Measurements from ENCODE around the gene ASTN2. TPM values are rescaled to one million over a fixed set of nuclear protein-coding genes. Genes with fewer than 3 reads are reported as not detected.

The ASTN2 gene
- polyA plus RNA-seq, 1 donor from 2014 or later: 6.8 TPM

DNA sequence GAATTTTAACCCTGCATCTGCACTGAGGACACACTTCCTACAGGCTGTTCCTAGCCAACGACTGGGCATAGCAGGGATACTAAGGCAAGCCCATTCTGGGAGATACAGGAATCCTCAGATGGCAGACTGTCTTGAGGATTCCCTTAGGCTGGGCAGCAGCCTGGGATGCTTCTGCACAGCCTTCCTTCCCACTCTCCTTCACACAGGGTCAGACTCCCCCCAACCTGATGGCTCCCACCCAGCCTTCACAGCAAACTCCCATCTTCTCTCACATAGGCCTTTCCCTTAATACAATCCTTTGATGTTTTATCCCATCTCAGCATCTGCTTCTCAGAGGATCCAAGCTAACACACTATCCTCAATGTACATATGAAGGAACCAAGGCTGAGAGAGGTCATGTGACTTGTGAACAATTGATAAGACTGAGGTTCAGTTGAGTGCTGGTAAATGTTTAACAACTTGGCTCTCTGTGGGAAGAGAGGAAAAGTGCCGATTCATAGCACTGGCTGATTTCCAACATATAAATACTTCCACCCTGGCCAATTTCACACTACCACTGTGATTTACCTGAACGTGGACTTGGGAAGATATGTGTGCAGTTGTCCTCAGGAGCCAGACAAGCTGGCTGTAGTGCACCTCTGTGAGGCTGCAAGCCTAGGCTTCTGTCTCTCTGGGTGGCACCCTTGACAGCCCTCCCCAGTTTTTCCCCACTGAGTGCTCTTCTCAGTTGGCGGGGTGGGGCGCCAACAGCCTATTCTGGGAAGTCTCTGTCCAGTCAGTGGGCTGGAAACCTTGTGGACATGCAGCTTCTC is 848.0 kb downstream of the ASTN2 start:
- no peak overlapping the region for H3K27ac ChIP-seq (ENCODE audit: low read length)
- H2AFZ ChIP-seq (ENCODE audit: low read depth, low read length): no peak overlapping the region
- TF ChIP-seq EP300 (conservative IDR thresholded peaks at IDR 0.05; ENCODE audit: poor library complexity, severe bottlenecking) (no peak), POLR2AphosphoS5 (IDR thresholded peaks at IDR 0.05) (no peak), RAD21 (conservative IDR thresholded peaks at IDR 0.05) (no peak), SMC3 (conservative IDR thresholded peaks at IDR 0.05; ENCODE audit: poor library complexity) (no peak)
- TF ChIP-seq, protein P1, sequence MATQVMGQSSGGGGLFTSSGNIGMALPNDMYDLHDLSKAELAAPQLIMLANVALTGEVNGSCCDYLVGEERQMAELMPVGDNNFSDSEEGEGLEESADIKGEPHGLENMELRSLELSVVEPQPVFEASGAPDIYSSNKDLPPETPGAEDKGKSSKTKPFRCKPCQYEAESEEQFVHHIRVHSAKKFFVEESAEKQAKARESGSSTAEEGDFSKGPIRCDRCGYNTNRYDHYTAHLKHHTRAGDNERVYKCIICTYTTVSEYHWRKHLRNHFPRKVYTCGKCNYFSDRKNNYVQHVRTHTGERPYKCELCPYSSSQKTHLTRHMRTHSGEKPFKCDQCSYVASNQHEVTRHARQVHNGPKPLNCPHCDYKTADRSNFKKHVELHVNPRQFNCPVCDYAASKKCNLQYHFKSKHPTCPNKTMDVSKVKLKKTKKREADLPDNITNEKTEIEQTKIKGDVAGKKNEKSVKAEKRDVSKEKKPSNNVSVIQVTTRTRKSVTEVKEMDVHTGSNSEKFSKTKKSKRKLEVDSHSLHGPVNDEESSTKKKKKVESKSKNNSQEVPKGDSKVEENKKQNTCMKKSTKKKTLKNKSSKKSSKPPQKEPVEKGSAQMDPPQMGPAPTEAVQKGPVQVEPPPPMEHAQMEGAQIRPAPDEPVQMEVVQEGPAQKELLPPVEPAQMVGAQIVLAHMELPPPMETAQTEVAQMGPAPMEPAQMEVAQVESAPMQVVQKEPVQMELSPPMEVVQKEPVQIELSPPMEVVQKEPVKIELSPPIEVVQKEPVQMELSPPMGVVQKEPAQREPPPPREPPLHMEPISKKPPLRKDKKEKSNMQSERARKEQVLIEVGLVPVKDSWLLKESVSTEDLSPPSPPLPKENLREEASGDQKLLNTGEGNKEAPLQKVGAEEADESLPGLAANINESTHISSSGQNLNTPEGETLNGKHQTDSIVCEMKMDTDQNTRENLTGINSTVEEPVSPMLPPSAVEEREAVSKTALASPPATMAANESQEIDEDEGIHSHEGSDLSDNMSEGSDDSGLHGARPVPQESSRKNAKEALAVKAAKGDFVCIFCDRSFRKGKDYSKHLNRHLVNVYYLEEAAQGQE (IDR thresholded peaks at IDR 0.05; ENCODE audit: borderline replicate concordance): no peak
- TF ChIP-seq, protein P2, sequence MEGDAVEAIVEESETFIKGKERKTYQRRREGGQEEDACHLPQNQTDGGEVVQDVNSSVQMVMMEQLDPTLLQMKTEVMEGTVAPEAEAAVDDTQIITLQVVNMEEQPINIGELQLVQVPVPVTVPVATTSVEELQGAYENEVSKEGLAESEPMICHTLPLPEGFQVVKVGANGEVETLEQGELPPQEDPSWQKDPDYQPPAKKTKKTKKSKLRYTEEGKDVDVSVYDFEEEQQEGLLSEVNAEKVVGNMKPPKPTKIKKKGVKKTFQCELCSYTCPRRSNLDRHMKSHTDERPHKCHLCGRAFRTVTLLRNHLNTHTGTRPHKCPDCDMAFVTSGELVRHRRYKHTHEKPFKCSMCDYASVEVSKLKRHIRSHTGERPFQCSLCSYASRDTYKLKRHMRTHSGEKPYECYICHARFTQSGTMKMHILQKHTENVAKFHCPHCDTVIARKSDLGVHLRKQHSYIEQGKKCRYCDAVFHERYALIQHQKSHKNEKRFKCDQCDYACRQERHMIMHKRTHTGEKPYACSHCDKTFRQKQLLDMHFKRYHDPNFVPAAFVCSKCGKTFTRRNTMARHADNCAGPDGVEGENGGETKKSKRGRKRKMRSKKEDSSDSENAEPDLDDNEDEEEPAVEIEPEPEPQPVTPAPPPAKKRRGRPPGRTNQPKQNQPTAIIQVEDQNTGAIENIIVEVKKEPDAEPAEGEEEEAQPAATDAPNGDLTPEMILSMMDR (IDR thresholded peaks at IDR 0.05; ENCODE audit: poor library complexity, severe bottlenecking): no peak
- H3F3A ChIP-seq (ENCODE audit: insufficient read depth, low read length, poor library complexity, severe bottlenecking): no peaks in the 10 kb centered on the region
- no peak overlapping the region for H3K4me3 ChIP-seq (ENCODE audit: low read length)
- H3K79me2 ChIP-seq (replicated peaks; ENCODE audit: insufficient read depth, low read length): no peaks in the 10 kb centered on the region
- H3K9me3 ChIP-seq (ENCODE audit: low read length): no peaks in the 10 kb centered on the region
- no peaks in the 10 kb centered on the region for H4K20me1 ChIP-seq (ENCODE audit: insufficient read depth)
- H3K9ac ChIP-seq (ENCODE audit: low read length): no peak overlapping the region
- H3K36me3 ChIP-seq (ENCODE audit: insufficient read depth, low read length): no peaks in the 10 kb centered on the region
- H3K4me2 ChIP-seq (ENCODE audit: low read length): no peak overlapping the region
- no peaks in the 10 kb centered on the region for H3K27me3 ChIP-seq (ENCODE audit: insufficient read depth, low read depth, low read length)
- no peaks in the 10 kb centered on the region for H3K9me2 ChIP-seq (ENCODE audit: insufficient read depth, low read length)

DNA sequence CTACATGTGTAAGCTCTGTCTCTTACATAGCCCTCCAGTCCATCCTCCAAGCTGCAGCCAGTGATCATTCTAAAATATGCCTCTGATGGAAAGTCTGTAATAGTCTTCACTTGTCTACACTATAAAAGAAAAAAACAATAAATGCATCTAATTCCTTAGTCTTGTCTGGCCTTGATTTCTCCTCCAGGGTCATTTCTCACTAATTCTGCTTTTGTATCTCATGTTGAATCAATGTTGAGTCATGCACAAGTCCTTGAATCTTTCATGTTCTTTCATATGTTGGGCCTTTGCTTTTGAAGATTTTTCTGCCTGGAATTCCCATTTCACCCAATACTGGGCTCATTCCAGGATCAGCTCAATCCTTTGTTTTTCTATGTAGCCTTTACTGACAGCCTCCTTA is 848.9 kb downstream of the ASTN2 start:
- H3K27ac ChIP-seq (ENCODE audit: low read length): no peak overlapping the region
- no peaks in the 10 kb centered on the region for H3K36me3 ChIP-seq (ENCODE audit: insufficient read depth, low read length)
- no peak overlapping the region for H2AFZ ChIP-seq (ENCODE audit: low read depth, low read length)

More for the DNA sequence above, 848.9 kb downstream of the ASTN2 start:
- no peak overlapping the region for H3K9ac ChIP-seq (ENCODE audit: low read length)
- H3F3A ChIP-seq (ENCODE audit: insufficient read depth, low read length, poor library complexity, severe bottlenecking): no peaks in the 10 kb centered on the region
- no peak overlapping the region for H3K4me2 ChIP-seq (ENCODE audit: low read length)
- no peaks in the 10 kb centered on the region for H3K27me3 ChIP-seq (ENCODE audit: insufficient read depth, low read depth, low read length)
- no peak overlapping the region for H3K4me3 ChIP-seq (ENCODE audit: low read length)
- no peaks in the 10 kb centered on the region for H4K20me1 ChIP-seq (ENCODE audit: insufficient read depth)
- H3K9me2 ChIP-seq (ENCODE audit: insufficient read depth, low read length): no peaks in the 10 kb centered on the region
- no peaks in the 10 kb centered on the region for H3K9me3 ChIP-seq (ENCODE audit: low read length)
- TF ChIP-seq RAD21 (conservative IDR thresholded peaks at IDR 0.05) (no peak), MXI1 (conservative IDR thresholded peaks at IDR 0.05; ENCODE audit: poor library complexity, severe bottlenecking) (no peak), POLR2AphosphoS5 (IDR thresholded peaks at IDR 0.05) (no peak), TAF1 (IDR thresholded peaks at IDR 0.05; ENCODE audit: low read depth) (no peak), SMC3 (conservative IDR thresholded peaks at IDR 0.05; ENCODE audit: poor library complexity) (no peak), EZH2 (IDR thresholded peaks at IDR 0.05; ENCODE audit: borderline replicate concordance, insufficient read depth, low read length, poor library complexity, severe bottlenecking) (no peak), EP300 (conservative IDR thresholded peaks at IDR 0.05; ENCODE audit: poor library complexity, severe bottlenecking) (no peak)
- TF ChIP-seq, protein P1 (IDR thresholded peaks at IDR 0.05; ENCODE audit: borderline replicate concordance): no peak
- TF ChIP-seq, protein P2 (IDR thresholded peaks at IDR 0.05; ENCODE audit: poor library complexity, severe bottlenecking): no peak
- H3K79me2 ChIP-seq (replicated peaks; ENCODE audit: insufficient read depth, low read length): no peaks in the 10 kb centered on the region
